ENCODE data around the gene SLC12A5. TPM values are rescaled to one million over a fixed set of nuclear protein-coding genes. Genes with fewer than 3 reads are reported as not detected.

The SLC12A5 gene
- total and polyA plus RNA-seq, 9 of the 15 experiments (the other 6 are each of a cell fraction or from before 2014, with no cell fraction given), result 0.36 to 7.5 (median 2.1) TPM

DNA sequence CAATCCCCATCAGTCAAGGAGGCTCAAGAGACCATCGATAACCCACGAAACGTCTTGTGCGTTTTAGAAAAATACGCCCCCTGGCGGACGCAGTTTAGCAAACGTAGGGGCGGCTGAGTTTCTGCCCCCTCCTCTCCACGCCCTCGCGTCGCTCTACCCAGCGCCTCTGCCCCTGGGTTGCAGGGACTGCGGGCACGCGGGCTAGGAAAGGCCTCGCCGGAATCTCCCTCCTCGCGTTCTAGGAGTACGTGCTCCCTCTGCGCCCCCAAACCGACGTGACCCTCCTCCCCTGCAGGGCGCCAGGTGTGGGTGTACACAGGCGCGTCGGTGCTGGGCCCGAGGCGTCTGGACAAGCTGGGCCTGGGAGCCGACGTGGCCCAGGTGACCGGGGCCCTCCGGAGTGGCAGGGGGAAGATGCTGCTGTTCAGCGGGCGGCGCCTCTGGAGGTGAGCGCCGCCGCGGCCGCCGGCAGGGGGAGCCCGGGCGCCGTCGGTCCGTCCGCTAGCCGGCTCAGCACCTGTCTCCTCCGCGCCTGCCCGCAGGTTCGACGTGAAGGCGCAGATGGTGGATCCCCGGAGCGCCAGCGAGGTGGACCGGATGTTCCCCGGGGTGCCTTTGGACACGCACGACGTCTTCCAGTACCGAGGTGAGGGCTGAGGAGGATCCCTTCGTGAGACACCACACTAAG is 15.0 kb upstream of the SLC12A5 start (continued):
- no peak for TF ChIP-seq ZBTB9 (CRISPR knock-in tag; IDR thresholded peaks at IDR 0.05)
- TF ChIP-seq, protein P1, sequence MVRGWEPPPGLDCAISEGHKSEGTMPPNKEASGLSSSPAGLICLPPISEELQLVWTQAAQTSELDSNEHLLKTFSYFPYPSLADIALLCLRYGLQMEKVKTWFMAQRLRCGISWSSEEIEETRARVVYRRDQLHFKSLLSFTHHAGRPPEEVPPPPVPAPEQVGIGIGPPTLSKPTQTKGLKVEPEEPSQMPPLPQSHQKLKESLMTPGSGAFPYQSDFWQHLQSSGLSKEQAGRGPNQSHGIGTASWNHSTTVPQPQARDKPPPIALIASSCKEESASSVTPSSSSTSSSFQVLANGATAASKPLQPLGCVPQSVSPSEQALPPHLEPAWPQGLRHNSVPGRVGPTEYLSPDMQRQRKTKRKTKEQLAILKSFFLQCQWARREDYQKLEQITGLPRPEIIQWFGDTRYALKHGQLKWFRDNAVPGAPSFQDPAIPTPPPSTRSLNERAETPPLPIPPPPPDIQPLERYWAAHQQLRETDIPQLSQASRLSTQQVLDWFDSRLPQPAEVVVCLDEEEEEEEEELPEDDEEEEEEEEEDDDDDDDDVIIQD (CRISPR knock-in tag; IDR thresholded peaks at IDR 0.05), result no peak
- TF ChIP-seq HINFP (tag; conservative IDR thresholded peaks at IDR 0.05; ENCODE audit: low read depth), result no peak
- TF ChIP-seq ZNF79 (CRISPR knock-in tag; IDR thresholded peaks at IDR 0.05; ENCODE audit: low read depth), result no peak
- peak; percentile 62; the same call in 1 of the 2 replicates for TF ChIP-seq HDAC2 (IDR thresholded peaks at IDR 0.05)
- no peak for TF ChIP-seq ZNF609 (CRISPR knock-in tag; IDR thresholded peaks at IDR 0.05; ENCODE audit: borderline replicate concordance)
- peak; percentile 31; the same call in 1 of the 2 replicates for TF ChIP-seq MAX (CRISPR knock-in tag; IDR thresholded peaks at IDR 0.05)
- TF ChIP-seq NUFIP1 (IDR thresholded peaks at IDR 0.05; ENCODE audit: partially characterized antibody), result no peak
- no peak for TF ChIP-seq HDAC6 (IDR thresholded peaks at IDR 0.05; ENCODE audit: low read depth, low read length)
- TF ChIP-seq ZBTB34 (CRISPR knock-in tag; IDR thresholded peaks at IDR 0.05), result no peak
- TF ChIP-seq SPI1 (IDR thresholded peaks at IDR 0.05; ENCODE audit: borderline replicate concordance, low read depth, low read length), result no peak
- no peak for TF ChIP-seq CBX8 (IDR thresholded peaks at IDR 0.05; ENCODE audit: borderline replicate concordance, extremely low read depth, low read depth, low read length, poor library complexity, severe bottlenecking)
- no peak for TF ChIP-seq DNMT1 (IDR thresholded peaks at IDR 0.05)
- no peak for TF ChIP-seq POLR2H (tag; IDR thresholded peaks at IDR 0.05; ENCODE audit: low read depth)

Measured in K562 (cell line).